Fibroblast of lung (primary cell): Measurements from ENCODE around the gene WDR64. TPM values are rescaled to one million over a fixed set of nuclear protein-coding genes. Genes with fewer than 3 reads are reported as not detected.

Experiments used
- DNase-seq, 2 donors: peaks; one replicate each; pipeline versions ENCODE4 v3.0.0 to v3.0.0-alpha.2; 2010; ENCODE audit warnings: low read depth in 2 of 2
- H2AFZ ChIP-seq: 2 replicates; pipeline ENCODE4 v1.5.1; 2012; ENCODE audit warnings: low read length, control low read depth, inconsistent platforms
- H3K27ac ChIP-seq: 2 replicates; pipeline ENCODE4 v1.5.1; 2011; ENCODE audit warnings: low read length, control low read depth; ENCODE audit not compliant: insufficient read depth
- H3K27me3 ChIP-seq: 2 replicates; pipeline ENCODE4 v1.5.1; 2011; ENCODE audit warnings: mild to moderate bottlenecking, low read length; ENCODE audit not compliant: control insufficient read depth, insufficient read depth
- H3K36me3 ChIP-seq: 2 replicates; pipeline ENCODE4 v1.5.1; 2011; ENCODE audit warnings: low read length; ENCODE audit not compliant: control insufficient read depth, insufficient read depth
- H3K4me1 ChIP-seq: 2 replicates; pipeline ENCODE4 v1.5.1; 2011; ENCODE audit warnings: low read length; ENCODE audit not compliant: control insufficient read depth, insufficient read depth; ENCODE audit errors: extremely low read depth
- H3K4me2 ChIP-seq: 2 replicates; pipeline ENCODE4 v1.5.1; 2011; ENCODE audit warnings: low read length, control low read depth; ENCODE audit not compliant: insufficient read depth; ENCODE audit errors: extremely low read depth
- H3K4me3 ChIP-seq, 4 experiments: fragments of 200-600 bp in 1 of 4; sonication (generic) in 1 of 4; replicated peaks in 1 of 4; 2 replicates each; pipeline ENCODE4 v1.5.1; 2011 to 2016; ENCODE audit warnings: low read length in 4 of 4, low read depth in 3 of 4, mild to moderate bottlenecking in 3 of 4, control low read depth in 2 of 4, inconsistent platforms in 1 of 4, mixed read lengths in 1 of 4; ENCODE audit not compliant: insufficient read depth in 1 of 4; ENCODE audit errors: control extremely low read depth in 1 of 4
- H3K79me2 ChIP-seq: 2 replicates; pipeline ENCODE4 v1.5.1; 2012; ENCODE audit warnings: mild to moderate bottlenecking, low read length, inconsistent platforms; ENCODE audit not compliant: control insufficient read depth, insufficient read depth
- H3K9ac ChIP-seq: 2 replicates; pipeline ENCODE4 v1.5.1; 2011; ENCODE audit warnings: mild to moderate bottlenecking, low read length, control low read depth; ENCODE audit not compliant: insufficient read depth
- H3K9me3 ChIP-seq: 2 replicates; pipeline ENCODE4 v1.5.1; 2012; ENCODE audit warnings: low read depth, low read length; ENCODE audit not compliant: control insufficient read depth, insufficient read depth
- H4K20me1 ChIP-seq: 2 replicates; pipeline ENCODE4 v1.5.1; 2011; ENCODE audit warnings: low read length; ENCODE audit not compliant: control insufficient read depth, insufficient read depth; ENCODE audit errors: extremely low read depth
- EZH2 ChIP-seq: IDR thresholded peaks from 2 replicates; pipeline ENCODE4 v1.5.1; 2012; ENCODE audit warnings: low read length, control low read depth, mild to moderate bottlenecking; ENCODE audit errors: missing control alignments
- polyA plus RNA-seq, 2 donors: library from polyadenylated mRNA; depleted of rRNA in 1 of 2; stranded (reverse) in 1 of 2; unstranded in 1 of 2; fragments of >200 nt; gene quantifications; 2 replicates each; pipeline ENCODE4 v1.2.1, GENCODE V29; 2011 to 2012; ENCODE audit warnings: missing spikeins in 1 of 2
- total RNA-seq: library from RNA; depleted of rRNA; stranded (reverse); fragments of >200 nt; gene quantifications from 2 replicates; pipeline ENCODE4 v1.2.1, GENCODE V29; 2014
- TF ChIP-seq, protein P1 (sequence below), 2 donors: IDR thresholded peaks in 1 of 2; conservative IDR thresholded peaks in 1 of 2; 1 replicate in 1 of 2; 2 replicates in 1 of 2; pipeline ENCODE4 v1.5.1; 2011 to 2012; ENCODE audit warnings: low read length in 2 of 2, control low read depth in 1 of 2, inconsistent platforms in 1 of 2, low read depth in 1 of 2, mild to moderate bottlenecking in 1 of 2

The WDR64 gene
- total and polyA plus RNA-seq, 2 donors (not counting 1 experiment from before 2014, with no cell fraction given), result not detected

DNA sequence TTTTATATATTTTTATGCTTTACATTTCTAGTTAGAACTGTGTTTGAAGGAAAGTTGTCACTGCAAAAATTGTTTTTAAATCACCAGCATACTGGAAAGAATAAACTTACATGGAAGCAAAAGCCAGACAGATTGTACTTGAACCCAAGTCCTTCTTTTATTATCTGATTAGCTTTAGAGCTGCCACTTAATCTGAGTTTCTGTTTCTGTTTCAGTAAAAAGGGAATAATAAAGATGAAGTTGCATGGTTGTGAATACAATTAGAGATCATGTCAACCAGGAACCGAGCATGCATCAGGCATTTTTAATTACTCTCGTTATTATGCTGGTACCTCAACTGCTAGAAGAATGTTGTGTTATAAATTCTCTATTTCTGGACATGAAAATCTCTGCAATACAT, 119.0 kb downstream of the WDR64 start:
- Histone ChIP-seq H3K4me1 (no peaks in the 10 kb centered on the region), H2AFZ (no peak overlapping the region), H3K27ac (no peak overlapping the region), H3K27me3 (no peaks in the 10 kb centered on the region), H3K9ac (no peak overlapping the region), H3K4me2 (no peak overlapping the region), H4K20me1 (no peaks in the 10 kb centered on the region), H3K4me3 (no peak overlapping the region), H3K36me3 (no peaks in the 10 kb centered on the region), H3K9me3 (no peaks in the 10 kb centered on the region), H3K79me2 (no peaks in the 10 kb centered on the region)
- no peak for TF ChIP-seq EZH2
- TF ChIP-seq, protein P1, sequence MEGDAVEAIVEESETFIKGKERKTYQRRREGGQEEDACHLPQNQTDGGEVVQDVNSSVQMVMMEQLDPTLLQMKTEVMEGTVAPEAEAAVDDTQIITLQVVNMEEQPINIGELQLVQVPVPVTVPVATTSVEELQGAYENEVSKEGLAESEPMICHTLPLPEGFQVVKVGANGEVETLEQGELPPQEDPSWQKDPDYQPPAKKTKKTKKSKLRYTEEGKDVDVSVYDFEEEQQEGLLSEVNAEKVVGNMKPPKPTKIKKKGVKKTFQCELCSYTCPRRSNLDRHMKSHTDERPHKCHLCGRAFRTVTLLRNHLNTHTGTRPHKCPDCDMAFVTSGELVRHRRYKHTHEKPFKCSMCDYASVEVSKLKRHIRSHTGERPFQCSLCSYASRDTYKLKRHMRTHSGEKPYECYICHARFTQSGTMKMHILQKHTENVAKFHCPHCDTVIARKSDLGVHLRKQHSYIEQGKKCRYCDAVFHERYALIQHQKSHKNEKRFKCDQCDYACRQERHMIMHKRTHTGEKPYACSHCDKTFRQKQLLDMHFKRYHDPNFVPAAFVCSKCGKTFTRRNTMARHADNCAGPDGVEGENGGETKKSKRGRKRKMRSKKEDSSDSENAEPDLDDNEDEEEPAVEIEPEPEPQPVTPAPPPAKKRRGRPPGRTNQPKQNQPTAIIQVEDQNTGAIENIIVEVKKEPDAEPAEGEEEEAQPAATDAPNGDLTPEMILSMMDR (conservative IDR thresholded peaks at IDR 0.05 in 1 of 2, IDR thresholded peaks at IDR 0.05 in 1 of 2; ENCODE audit: low read depth in 1 of 2, low read length in 2 of 2), result no peak
- no peak for DNase-seq

DNA sequence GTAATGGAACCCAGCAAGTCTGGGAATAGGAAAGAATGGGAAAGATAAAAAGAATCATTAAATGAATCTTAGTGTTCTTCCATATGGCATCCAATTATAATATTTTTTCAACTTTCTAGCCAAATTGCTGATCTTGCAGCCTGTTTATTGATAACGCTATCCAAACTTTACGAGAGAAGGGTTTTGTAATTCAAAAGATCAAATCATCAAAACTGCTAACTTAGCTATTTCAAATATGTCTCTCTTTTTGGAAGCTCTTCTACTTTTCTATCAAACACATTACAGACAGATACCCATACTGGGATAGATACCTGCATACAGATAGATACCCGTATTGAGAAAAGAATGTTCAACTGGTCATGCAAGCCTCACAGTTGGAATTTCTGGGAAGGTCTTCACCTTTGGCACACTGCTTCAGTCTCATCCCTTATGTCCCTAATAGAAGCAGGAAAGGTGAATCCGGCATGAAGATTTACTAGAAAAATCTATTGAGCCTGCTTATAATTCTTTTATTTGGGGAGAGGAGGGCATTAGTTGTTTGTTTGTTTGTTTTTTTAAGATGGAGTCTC, 120.9 kb downstream of the WDR64 start:
- Histone ChIP-seq H2AFZ (no peak overlapping the region), H3K9ac (no peak overlapping the region), H4K20me1 (no peaks in the 10 kb centered on the region), H3K4me1 (no peaks in the 10 kb centered on the region), H3K79me2 (no peaks in the 10 kb centered on the region), H3K4me2 (no peak overlapping the region), H3K27me3 (no peaks in the 10 kb centered on the region), H3K36me3 (no peaks in the 10 kb centered on the region), H3K4me3 (no peak overlapping the region), H3K9me3 (no peaks in the 10 kb centered on the region), H3K27ac (no peak overlapping the region)
- TF ChIP-seq, protein P1 (conservative IDR thresholded peaks at IDR 0.05 in 1 of 2, IDR thresholded peaks at IDR 0.05 in 1 of 2; ENCODE audit: low read depth in 1 of 2, low read length in 2 of 2), result no peak
- no peak for TF ChIP-seq EZH2
- DNase-seq, result no peak

DNA sequence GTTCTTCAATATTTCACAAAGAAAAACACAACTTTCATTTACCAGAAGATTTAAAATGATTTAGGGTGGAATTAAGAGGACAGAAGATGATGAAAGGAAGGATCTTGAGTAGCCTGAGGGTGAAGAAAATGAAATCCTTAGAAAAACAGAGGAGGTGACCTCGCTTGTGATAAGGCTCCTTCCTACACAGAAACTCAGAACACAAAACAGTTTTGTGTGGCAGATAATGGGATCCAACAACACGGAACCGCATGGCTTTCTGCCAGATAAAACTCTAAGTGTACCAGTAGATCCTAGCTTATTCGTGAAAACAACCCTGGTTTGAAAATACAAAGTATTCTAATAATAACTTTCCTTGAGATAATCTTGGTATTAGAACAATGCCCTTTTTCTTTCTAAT, 121.9 kb downstream of the WDR64 start:
- DNase-seq, result no peak
- no peak overlapping the region for H3K4me3 ChIP-seq
- H3K79me2 ChIP-seq, result no peaks in the 10 kb centered on the region
- H3K27ac ChIP-seq, result no peak overlapping the region
- no peak overlapping the region for H3K4me2 ChIP-seq
- no peaks in the 10 kb centered on the region for H3K27me3 ChIP-seq
- no peaks in the 10 kb centered on the region for H4K20me1 ChIP-seq
- H3K9me3 ChIP-seq, result no peaks in the 10 kb centered on the region
- TF ChIP-seq, protein P1 (conservative IDR thresholded peaks at IDR 0.05 in 1 of 2, IDR thresholded peaks at IDR 0.05 in 1 of 2; ENCODE audit: low read depth in 1 of 2, low read length in 2 of 2), result no peak
- no peak for TF ChIP-seq EZH2
- no peaks in the 10 kb centered on the region for H3K36me3 ChIP-seq
- no peak overlapping the region for H2AFZ ChIP-seq
- no peak overlapping the region for H3K9ac ChIP-seq
- H3K4me1 ChIP-seq, result no peaks in the 10 kb centered on the region
